GM18498 (cell line): ENCODE results near the gene ATXN7.

Experiments used
- ATAC-seq: cut with Tn5 transposase; IDR thresholded peaks from one replicate; pipeline ENCODE4 v1.9.1; 2021; ENCODE audit warnings: mild to moderate bottlenecking, moderate library complexity; ENCODE audit not compliant: unreplicated experiment

ATXN7 gene

DNA sequence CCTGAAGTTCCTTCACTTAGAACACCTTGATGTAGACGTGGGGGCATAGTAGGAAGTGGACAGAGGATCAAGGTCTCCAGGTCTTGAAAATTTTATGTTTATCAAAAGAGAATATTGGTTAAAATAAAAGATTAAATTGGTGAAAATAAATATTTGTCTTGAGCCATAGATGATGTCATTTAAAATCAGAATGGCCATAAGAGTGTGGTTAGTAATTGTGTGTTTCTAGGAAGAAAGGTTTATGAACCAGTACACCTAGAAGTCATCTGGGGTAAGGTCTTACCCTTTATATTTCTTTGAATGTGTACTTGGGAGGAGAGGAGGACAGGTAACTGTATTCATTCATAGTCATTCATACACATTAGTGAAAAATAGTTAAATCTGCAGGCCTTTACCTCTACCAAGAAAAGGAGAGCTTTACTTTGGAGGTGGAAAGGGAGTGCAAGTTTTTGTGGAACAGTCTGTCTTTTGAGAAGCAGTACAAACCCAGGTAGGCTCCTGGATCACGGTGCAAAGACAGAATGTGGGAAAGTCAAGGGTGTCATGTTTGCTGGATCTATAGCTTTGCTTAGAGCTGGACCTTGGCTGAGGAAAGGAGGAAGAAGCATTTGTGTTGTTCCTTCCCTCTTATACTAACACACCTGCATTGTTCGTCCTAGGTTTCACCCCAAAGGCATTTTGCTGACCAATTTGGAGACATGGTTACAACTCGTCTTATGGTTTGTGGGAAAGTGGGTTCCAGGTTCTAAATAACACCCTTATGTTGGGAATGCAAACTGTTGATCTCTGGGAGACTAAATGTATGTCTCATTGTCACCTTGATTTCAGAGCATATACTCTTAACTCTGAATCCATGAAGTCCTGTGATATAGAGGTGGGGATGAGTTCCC lies 42.3 kb downstream of the ATXN7 start:
- ATAC-seq = no peak

DNA sequence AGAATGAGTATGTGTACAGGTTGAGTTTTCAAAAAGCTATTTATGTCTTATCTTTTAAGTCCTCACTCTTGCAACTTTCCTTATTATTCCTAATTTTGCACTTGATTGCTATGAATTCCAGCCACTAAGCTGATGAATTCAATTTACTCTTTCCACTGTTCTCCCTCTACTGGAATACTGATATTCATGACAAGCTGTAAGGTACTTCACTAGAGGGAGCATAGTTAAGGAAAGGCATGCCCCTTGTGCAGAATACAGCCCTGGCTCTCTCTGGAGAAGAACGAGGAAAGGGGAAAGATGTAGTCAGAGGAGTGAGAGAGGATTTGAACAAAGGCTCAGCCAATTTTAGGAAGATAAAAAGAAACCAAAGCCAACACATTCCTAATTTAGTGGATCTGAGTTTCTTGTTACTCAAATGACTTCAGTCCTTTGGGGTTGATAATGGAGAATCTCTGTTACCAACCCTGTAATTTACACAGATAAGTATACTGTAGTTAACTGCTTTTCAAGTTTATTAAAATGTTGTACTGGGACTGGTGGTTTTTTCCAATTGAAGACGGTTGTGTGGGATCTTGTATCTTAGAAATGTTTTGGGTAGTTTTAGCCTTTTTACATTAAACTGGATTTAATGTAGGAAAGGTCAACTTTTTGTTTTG lies 44.5 kb downstream of the ATXN7 start:
- ATAC-seq = no peak

DNA sequence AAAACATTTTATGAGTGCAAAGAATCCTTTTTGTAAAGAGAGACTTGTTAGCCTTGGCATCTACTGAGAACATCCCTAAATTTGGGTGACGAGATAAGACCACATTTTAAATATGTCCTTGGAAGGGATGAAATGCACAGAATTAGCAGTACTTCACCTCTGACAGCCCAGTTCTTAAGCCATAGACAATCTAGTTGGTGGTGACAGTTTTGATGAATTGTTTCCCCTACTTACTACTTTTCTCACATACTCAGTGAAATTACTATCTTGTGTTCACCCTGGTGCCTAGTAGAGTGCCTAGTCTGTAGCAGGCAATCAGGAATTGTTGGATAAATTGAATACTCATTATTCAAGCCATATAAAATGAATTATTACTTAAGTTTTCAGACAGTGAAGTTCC lies 45.1 kb downstream of the ATXN7 start:
- ATAC-seq = no peak

DNA sequence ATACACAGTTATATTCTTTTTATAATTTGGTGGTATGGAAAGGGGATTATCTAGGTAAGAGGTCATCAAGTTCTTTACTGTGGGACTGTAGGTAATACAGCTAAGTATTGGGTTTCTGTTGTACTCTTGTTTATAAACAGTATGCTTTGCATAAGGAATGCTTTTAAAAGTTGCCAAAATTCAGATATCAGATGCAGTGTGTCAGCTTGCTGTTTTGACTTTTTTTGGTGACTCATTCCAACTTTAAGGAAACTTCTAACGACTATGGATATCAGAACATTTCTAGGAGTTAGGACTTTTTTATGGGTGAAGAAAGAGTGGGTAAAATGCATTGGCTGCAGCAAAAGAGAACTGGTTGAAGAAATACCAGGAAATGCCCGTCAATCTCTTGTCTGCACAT lies 45.8 kb downstream of the ATXN7 start:
- no peak for ATAC-seq

- no peak for ATAC-seq
Measured at GRCh38 chr3:63910001-63910400, 46.3 kb downstream of the ATXN7 start.

DNA sequence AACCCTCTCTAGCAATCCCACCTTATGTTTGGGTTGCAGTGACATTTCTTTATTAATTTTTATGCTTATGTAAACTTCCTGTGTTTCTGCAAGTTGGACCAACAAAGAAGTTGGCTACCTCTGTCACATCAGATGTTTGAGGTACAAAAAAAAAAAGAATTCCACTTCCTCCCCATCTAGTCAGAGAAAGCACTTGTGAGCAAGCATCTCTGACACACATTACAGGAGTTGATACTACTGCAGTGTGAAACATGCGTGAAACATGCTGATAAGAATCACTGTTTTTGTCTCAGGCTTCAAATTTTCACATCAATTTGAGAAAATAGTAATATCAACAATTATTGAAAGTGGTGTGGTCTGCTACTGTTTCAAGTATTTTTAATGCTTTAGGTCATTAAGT lies 47.2 kb downstream of the ATXN7 start:
- no peak for ATAC-seq

GRCh38 chr3:63911509-63911872 lies 47.8 kb downstream of the ATXN7 start:
- ATAC-seq = no peak

GRCh38 chr3:63911873-63912767 lies 48.5 kb downstream of the ATXN7 start, which contains the start of gene SCAANT1:
SCAANT1 (minus strand) TSS chr3:63912383.
- ATAC-seq = peak; percentile 83

DNA sequence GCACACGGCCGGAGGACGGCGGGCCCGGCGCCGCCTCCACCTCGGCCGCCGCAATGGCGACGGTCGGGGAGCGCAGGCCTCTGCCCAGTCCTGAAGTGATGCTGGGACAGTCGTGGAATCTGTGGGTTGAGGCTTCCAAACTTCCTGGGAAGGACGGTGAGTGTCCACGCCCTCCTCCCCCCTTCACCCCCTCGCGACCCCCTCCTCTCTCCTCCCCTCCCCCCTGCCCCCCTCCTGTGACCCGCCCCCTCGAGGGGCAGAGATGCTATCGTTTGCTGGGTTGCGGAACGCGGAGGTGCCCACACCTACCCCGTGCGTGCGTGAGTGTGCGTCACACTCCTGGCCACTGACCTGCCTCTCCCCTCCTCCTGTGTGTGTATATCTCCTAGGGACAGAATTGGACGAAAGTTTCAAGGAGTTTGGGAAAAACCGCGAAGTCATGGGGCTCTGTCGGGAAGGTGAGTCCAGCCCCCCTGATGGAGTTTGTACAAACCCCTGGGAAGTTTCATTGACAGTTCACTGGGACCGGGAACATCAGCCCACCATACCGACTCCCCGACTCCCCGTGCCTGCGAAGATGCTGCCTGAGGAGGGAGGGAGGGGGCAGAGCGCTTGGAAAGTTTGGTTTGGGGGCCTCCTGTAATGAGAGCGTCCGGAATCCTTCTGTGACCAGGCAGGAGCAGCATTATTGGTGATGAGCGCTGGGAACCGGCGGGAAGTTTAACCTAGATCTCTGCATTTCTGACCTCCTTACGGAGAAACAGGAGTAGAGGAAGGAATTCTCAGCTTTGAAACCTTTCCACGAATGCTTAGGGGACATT lies 49.3 kb downstream of the ATXN7 start:
- ATAC-seq = peak; percentile 21

DNA sequence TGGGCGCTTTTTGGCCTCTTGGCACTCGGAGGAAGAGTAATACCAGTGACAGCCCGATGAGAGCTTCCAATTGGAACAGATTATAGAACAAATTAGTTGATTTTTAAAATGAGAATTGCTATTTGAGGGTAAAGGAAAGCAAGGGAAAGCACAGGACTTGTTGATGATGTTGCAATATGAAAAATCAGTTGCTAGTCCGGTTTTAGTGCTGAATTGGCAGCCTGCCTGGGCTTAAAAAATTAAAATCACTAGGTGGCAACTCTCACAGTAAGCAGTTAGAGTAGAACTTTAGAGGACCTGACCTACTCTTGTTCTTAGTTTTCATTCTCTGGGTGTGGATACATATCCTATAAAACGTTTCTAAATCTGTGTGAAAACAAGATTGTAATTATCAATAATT lies 50.6 kb downstream of the ATXN7 start:
- ATAC-seq = no peak

- no peak for ATAC-seq
Measured at GRCh38 chr3:63918321-63918720, 54.7 kb downstream of the ATXN7 start.

GRCh38 chr3:63920001-63920400 lies 56.3 kb downstream of the ATXN7 start:
- ATAC-seq = no peak

- ATAC-seq = peak; percentile 84
Measured at GRCh38 chr3:63921741-63922482, 58.2 kb downstream of the ATXN7 start.

DNA sequence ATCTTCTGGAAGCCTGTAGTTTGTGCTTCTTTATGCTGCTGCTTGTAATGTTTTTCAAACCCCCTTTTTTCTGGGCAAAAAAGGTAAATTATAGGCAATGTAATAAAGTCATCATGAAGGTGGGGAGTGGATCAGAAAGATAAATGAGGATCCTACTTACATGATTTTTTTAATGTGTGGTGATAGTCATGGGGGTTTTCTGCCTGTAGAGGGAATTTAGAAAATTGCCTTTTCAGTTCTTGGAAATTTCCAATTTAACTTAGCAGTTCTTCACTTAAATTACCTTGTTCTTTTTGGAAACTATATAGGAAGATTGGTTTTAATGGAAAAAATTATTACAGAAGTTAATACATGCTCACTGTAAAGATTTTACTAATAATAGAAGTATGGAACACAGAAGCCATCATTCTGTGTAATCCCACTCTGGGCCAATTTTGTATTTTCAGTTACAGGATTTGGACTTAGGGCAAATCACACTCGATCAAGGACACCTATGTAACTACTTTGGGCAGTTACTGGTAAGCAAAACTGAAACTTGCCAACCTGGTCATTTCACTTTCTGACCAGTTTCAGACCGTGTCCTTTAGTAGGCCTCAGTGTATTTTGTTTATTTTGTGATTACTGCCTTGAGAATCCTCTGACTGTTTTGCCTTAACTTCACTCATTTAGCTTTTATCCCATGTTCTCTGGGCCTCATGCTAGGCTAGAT lies 59.0 kb downstream of the ATXN7 start:
- peak; percentile 31 for ATAC-seq

- ATAC-seq = no peak
Measured at GRCh38 chr3:63926309-63926708, 62.6 kb downstream of the ATXN7 start.

GRCh38 chr3:63927422-63928280 lies 64.0 kb downstream of the ATXN7 start:
- ATAC-seq = peak; percentile 87

- no peak for ATAC-seq
Measured at GRCh38 chr3:63931290-63931689, 67.6 kb downstream of the ATXN7 start.

DNA sequence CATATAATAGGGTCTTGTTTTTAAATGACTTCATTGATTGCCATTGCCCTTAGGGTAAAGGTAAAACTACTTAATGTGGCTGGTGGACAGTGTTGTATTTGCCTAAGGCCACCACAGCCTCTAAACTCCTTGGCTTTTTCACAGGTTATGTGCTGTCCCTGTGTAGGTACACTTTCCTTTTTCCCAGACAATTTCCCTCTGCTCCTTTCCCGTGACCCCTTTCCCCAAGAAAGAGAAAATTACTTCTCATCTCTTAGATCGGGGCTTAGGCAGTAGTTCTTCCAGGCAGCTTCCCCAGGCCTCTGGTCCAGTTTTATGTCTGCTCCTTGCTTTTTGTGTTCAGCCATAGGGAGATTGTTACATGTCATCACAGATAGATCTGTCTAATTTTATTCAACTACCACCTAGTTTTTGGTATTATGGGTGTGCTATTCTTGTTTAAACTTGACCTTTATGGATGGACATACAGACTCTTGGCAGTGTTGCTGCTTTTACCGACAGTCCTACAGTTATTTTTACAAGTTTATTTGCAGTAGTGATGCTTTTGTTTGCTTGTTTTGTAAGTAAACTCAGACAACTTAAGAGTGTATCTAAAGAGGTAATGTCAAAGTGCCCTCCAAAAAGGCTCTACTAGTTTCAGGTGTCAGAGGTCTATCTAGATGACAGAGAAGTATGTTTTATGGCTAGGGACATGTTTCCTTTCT lies 69.0 kb downstream of the ATXN7 start:
- ATAC-seq = no peak
